Activated CD4-positive, alpha-beta T cell treated with anti-CD3 and anti-CD28 coated beads for 24 hours (primary cell): ENCODE measurements around the gene SMIM44.
"Not testable (repeated sequence)": the region's sequence is repeated elsewhere in the genome, so short reads cannot be mapped to it uniquely, and the experiment has no call there.

Experiments used
- DNase-seq, 2 donors: peaks; one replicate each; pipeline ENCODE4 v3.0.0-alpha.2; 2020; ENCODE audit warnings: low read depth in 2 of 2

The SMIM44 gene

DNA sequence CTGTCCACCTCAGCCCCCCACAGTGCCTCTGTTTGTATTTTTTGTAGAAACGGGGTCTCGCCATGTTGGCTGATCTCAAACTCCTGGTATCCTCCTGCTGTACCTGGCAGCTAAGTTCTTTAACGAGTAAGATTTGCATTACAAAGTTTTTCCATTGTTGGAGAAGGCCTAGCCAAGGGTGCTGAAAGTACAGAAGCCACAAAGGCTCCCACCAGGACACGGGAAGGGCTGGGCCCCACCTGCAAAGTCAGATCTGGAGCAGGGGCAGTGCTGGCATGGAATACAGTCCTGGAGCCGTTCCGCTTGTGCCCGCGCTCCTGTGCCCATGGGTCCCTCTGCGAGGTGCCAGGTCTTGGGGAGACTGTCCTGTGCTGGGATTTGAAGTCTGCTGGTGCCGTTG, 35.0 kb upstream of the SMIM44 start:
- no peak for DNase-seq

DNA sequence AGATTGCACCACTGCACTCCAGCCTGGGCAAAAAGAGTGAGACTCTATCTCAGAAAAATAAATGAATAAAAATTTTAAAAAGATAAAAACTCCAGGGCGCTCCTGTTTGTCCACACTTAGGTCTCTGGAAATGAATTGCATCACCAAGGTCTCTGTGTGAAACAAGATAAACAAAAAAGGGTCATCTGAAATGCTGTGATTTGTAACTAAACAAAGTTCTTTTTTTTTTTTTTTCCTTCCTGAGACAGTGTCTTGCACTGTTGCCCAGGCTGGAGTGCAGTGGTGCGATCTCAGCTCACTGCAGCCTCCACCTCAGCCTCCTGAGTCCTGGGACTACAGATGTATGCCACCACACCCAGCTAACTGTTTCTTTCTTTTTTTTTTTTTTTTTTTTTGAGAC, 34.4 kb upstream of the SMIM44 start:
- no peak for DNase-seq

DNA sequence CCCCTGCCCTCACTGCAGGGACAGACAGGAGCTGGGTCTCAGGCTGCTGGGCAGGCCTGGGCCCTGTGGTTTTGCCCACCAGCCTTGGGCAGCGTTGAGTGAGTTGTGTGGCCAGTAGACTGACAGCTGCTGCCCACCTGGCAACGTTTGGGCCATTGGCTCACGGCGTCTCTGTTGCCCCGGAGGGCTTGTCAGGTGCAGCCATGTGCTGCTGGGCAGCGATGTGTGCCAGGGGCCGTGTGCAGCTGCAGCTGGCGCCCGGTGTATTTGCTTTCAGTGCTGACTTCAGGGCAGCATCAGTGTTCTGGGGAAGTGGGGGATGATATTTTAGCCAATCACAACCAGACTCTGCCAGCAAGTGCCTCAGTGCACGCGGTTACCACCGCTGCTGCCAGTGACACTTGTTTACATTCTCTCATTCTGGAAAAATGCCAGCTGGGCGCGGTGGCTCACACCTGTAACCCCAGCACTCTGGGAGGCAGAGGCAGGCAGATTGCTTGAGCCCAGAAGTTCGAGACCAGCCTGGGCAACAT, 33.5 kb upstream of the SMIM44 start:
- DNase-seq = no peak

GRCh38 chr19:3515891-3516422, 32.7 kb upstream of the SMIM44 start:
- no peak for DNase-seq

- no peak for DNase-seq
Observed at GRCh38 chr19:3514930-3515329, 31.7 kb upstream of the SMIM44 start.

DNA sequence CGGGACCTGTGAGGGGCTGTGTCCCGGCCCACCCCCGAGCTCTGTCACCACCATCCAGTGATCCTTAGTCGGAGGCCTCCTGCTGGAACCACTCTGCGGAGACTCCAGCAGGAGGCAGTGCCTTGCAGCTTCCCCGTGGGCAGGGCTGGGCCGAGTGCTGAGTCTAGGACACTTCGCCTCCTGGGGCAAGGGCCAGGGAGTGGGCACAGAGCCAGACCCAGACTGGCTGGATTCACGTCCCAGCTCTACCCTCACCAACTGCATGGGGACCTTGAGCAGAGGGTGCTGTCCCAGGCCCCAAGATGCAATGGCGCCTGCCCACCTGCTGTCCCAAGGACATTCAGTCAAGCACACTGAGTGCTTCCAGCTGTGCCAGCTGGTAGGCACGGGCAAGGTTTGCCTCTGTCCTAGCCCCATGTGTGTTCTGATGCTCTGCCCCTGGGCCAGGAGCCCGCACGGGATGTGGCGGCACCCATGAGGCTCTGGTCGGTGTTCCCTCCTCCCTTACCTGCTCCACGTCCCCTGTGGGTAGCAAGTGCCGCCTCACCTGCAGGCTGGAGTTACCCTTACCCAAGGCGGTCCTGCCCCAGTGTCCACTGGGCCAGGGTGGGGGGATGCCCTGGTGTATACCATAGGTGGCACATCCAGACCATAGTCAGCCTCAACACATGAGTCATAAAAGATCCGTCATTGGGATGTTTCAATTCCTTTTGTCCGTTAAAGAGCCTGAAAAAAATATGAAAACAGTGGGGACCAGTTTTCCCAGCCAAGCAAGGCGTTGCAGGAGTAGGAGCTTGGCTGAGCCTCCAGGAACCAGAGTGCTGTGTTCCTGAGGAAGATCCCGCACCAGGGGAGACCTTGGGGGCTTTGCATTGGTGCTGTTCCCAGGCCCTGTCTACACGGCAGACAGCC, 30.2 kb upstream of the SMIM44 start:
- no peak for DNase-seq

DNA sequence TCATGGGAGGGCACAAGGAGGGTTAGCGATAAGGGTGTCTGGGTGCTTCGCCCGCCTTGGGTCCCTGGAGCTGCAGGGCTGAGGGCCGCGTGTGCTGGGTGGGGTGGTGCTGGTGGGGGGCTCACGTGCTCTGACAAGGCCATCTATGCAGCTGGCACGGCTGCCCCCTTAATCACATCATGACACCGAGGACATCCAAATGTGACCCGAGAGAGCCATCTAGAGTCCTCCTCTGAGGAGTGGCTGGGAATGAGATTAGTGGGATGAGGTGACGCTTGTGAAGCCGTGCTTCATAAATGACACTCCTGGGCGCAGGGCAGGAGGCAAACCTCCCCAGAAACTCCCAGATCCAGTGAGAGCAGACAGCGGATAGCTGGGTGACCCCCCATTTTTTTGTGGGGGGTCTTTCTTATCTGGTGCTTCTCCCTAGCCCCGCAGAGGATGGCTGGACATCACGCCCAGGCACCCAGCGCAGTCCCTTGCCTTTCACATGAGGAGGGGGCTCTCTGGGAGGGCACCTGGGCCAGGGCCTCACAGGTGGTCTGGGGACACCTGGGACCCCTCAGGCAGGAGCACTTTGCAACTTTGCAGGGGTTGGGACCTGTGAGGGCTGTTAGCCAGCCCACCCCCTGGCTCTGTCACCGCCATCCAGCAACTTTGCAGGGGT, 29.5 kb upstream of the SMIM44 start:
- no peak for DNase-seq

GRCh38 chr19:3511506-3512251, 28.4 kb upstream of the SMIM44 start:
- DNase-seq = no peak

DNA sequence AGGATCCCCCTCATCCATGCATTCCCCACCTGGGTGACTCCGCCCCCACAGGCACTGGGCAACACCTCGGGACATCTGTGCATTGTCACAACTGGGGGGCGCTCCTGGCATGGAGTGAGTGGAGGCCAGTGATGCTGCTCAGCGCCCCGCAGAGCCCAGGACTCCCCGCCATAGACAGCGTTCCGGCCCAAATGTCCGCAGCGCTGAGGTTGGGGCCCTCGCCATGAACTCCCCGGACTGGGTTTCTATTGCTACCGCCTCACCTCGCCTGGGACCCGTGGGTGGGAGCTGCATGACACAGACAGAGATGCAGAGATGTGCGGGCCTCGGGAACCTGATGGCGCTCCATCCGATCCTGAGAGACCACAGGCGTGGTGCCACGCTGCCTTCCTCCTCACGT, 27.5 kb upstream of the SMIM44 start:
- no peak for DNase-seq

GRCh38 chr19:3509566-3509989, 26.3 kb upstream of the SMIM44 start:
- DNase-seq = no peak

- DNase-seq = no peak
Observed at GRCh38 chr19:3508771-3509535, 25.7 kb upstream of the SMIM44 start.

- not testable (repeated sequence) for DNase-seq
Observed at GRCh38 chr19:3508121-3508661, 24.9 kb upstream of the SMIM44 start.

DNA sequence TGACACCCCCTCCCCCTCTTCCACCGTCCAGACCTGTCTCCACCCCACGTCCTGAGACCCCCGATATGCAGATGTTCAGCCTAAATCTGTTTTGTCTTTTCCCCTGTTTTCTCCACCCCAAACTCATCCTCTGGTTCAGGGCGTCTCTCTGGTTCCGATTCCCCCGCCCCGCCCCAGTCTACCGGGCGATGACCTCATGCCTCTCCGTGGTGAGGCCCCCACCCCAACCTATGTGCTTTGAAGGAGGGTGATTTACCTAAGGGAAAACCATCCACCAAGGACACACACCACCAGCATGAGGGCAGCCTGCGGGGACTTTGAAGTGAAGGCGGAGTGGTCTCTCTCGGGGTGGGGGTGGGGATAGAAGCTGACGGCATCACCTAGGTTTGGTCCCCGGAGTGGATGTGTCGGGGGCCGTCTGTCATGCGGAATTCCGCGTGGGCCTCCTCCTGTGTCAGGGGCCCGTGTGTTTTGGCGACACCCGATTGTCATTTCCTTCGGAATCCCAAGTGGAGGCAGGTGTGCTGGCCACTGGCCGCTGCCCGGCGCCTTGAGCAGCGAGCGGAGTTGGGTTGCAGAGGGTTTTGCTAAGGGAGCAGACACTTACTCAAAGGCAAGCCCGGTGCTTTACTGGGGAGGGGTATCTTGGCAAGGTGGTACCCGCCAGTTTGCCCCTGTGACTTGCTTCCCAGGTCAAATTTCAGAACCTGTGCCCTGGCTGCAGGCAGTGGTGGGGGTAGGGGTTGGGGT, 24.3 kb upstream of the SMIM44 start:
- no peak for DNase-seq

- DNase-seq = no peak
Observed at GRCh38 chr19:3506384-3507340, 23.4 kb upstream of the SMIM44 start.

DNA sequence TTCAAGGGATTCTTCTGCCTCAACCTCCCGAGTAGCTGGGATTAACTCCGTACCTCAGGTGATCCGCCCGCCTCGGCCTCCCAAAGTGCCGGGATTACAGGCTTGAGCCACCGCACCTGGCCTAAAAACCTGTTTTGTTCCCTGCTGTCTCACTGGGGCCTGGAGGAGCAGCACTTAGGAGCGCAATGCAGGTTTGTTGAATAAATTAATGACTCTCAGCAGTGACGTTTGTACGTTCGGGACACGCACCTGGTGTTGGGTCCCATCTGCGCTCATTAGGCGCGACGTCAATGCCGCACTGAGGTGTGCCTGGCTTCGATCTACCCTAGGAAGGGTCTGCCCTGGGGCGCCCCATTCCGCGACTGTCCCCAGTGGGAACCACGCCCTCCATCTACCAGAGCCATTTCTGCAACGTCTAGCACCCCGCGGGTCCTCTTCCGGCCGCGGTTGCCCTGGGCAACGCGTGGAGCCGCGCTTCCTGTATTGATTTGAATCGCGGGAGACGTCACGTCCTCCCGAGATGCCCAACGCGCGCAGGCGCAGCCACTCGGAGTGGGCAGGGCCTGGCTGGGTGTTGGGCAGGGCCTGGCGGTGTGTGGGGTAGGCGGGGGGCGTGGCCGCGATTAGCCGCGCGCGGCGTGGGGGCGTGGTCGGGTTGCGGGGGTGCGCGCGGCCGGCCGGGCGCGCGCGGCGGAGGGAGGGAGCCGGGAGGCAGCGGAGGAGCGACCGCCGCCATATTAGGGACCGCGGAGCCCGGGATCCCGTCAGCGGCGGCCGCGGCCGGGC, 22.6 kb upstream of the SMIM44 start, which contains the start of gene FZR1:
Gene FZR1, plus strand, starts transcription at position 714 of the 786 bp plus-strand sequence. CDS start 16,679 bp downstream, outside the sequence.
- peak; percentile 98 to 99 for DNase-seq

GRCh38 chr19:3504735-3505134, 21.5 kb upstream of the SMIM44 start:
- no peak for DNase-seq

DNA sequence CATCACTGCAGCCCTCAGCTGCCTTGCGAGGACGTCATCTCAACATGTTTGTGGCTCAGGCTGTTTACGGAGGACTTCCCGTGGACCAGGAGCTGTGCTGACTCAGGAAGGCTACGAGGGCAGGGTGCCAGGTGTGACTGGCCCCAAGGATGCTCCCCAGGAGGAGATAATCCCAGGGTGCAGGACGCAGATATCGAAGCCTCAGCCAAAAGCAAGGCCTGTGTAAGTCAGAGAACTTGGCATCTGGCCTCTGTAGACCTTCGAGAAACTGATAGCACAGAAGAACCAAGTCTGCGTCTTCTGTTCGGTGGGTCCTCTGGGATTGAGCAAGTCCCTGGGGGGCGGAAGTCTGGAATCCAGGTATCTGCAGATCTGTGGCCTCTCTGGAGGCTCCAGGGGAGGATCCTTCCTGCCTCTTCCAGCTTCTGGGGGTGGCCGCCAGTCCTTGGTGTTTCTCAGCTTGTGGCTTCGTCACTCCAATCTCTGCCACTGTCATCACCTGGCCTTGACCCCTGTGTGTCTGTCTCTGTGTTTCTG, 19.9 kb upstream of the SMIM44 start:
- no peak for DNase-seq

DNA sequence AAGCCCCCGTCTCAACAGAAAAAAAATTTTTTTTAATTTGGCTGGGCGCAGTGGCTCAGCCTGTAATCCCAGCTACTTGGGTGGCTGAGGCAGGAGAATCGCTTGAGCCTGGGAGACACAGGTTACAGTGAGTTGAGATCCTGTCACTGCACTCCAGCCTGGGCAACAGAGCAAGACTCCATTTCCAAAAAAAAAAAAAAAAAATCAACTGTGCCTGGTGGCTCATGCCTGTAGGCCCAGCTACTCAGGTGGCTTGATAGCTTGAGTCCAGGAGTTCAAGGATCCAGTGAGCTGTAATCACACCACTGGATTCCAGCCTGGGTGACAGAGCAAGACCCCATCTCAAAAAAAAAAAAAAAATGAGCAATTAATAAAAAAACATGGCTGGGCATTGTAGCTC, 18.5 kb upstream of the SMIM44 start:
- no peak for DNase-seq
